HCT116 (cell line): Measurements from ENCODE around the gene ANP32B. TPM values are rescaled to one million over a fixed set of nuclear protein-coding genes. Genes with fewer than 3 reads are reported as not detected.

Source experiments
- ATAC-seq: fragments of 200-7000 bp; cut with Tn5 transposase; 2 replicates; pipeline ENCODE4 v1.9.1; 2020; ENCODE audit warnings: mild to moderate bottlenecking, moderate library complexity
- BruUV-seq: library from RNA; stranded (reverse); fragments of 400-500 nt; replicated peaks from 2 replicates; lab custom pipeline; 2021; lab: Mats Ljungman, UMichigan
- CTCF ChIA-PET: fragments of 300-600 bp; sonication (Branson Sonifier 250); formaldehyde crosslinking; loops from one replicate; lab custom pipeline; 2021; ENCODE audit warnings: antibody characterized with exemption; lab: Charles Lee
- POLR2A ChIA-PET: fragments of 300-600, 350-600 bp; sonication (Branson Sonifier 250); formaldehyde crosslinking; loops from one replicate; lab custom pipeline; 2021; ENCODE audit warnings: antibody characterized with exemption; lab: Charles Lee
- RAD21 ChIA-PET, 2 experiments: fragments of 300-600 bp; sonication (Branson Sonifier 250); formaldehyde crosslinking; loops; one replicate each; lab custom pipeline; 2023; ENCODE audit warnings: low total read pairs in 2 of 2; ENCODE audit not compliant: uncharacterized antibody in 2 of 2, unreplicated experiment in 2 of 2, low non-redundant PET in 1 of 2; lab: Charles Lee
- DNase-seq: peaks from one replicate; pipeline ENCODE4 v3.0.0-alpha.2; 2010; ENCODE audit warnings: low read depth, low spot score
- H2AFZ ChIP-seq: fragments of 200-600 bp; shearing (Covaris generic), sonication (generic); 2 replicates; pipeline ENCODE4 v1.6.1; 2017; ENCODE audit warnings: low read depth, mixed run types, mixed read lengths, antibody characterized with exemption, low read length; ENCODE audit not compliant: poor library complexity, severe bottlenecking
- H3K27ac ChIP-seq: 2 replicates; pipeline ENCODE4 v1.5.1; 2012; ENCODE audit warnings: low read depth, low read length
- H3K27me3 ChIP-seq: fragments of 200-600 bp; sonication (generic); 2 replicates; pipeline ENCODE4 v1.6.1; 2016; ENCODE audit warnings: mixed run types, low read length, mixed read lengths; ENCODE audit not compliant: insufficient read depth
- H3K36me3 ChIP-seq, 2 experiments: fragments of 200-500 bp in 1 of 2; fragments of 200-600 bp in 1 of 2; sonication (Bioruptor generic) in 1 of 2; sonication (generic) in 1 of 2; 2 replicates each; pipeline versions ENCODE4 v1.5.1 to v1.6.1; 2014 to 2016; ENCODE audit warnings: low read length in 2 of 2, inconsistent platforms in 1 of 2, mixed read lengths in 1 of 2, mixed run types in 1 of 2; ENCODE audit not compliant: insufficient read depth in 2 of 2, control insufficient read depth in 1 of 2
- H3K4me1 ChIP-seq, 2 experiments: fragments of 200-600 bp in 1 of 2; sonication (generic) in 1 of 2; 2 replicates each; pipeline versions ENCODE4 v1.5.1 to v1.6.1; 2012 to 2017; ENCODE audit warnings: low read length in 2 of 2, inconsistent platforms in 1 of 2, mild to moderate bottlenecking in 1 of 2, mixed read lengths in 1 of 2, mixed run types in 1 of 2, moderate library complexity in 1 of 2; ENCODE audit not compliant: insufficient read depth in 2 of 2, control insufficient read depth in 1 of 2
- H3K4me2 ChIP-seq: fragments of 200-600 bp; sonication (generic); 2 replicates; pipeline ENCODE4 v1.6.1; 2017; ENCODE audit warnings: mixed run types, low read length, mixed read lengths
- H3K4me3 ChIP-seq, 2 experiments: fragments of 200-600 bp in 1 of 2; sonication (generic) in 1 of 2; replicated peaks in 1 of 2; 2 replicates each; pipeline ENCODE4 v1.5.1; 2011 to 2016; ENCODE audit warnings: low read length in 2 of 2, control low read depth in 1 of 2, low read depth in 1 of 2, mild to moderate bottlenecking in 1 of 2, mixed read lengths in 1 of 2, mixed run types in 1 of 2
- H3K79me2 ChIP-seq: fragments of 200-600 bp; sonication (generic); 2 replicates; pipeline ENCODE4 v1.6.1; 2017; ENCODE audit warnings: mild to moderate bottlenecking, mixed run types, low read length, moderate library complexity, mixed read lengths; ENCODE audit not compliant: insufficient read depth
- H3K9ac ChIP-seq: fragments of 200-600 bp; sonication (generic); 2 replicates; pipeline ENCODE4 v1.6.1; 2016; ENCODE audit warnings: low read length, mixed read lengths
- H3K9me2 ChIP-seq: fragments of 200-600 bp; sonication (generic), shearing (Covaris generic); 2 replicates; pipeline ENCODE4 v1.6.1; 2017; ENCODE audit warnings: mixed run types, mild to moderate bottlenecking, moderate library complexity; ENCODE audit not compliant: insufficient read depth
- H3K9me3 ChIP-seq, 2 experiments: fragments of 200-500 bp in 1 of 2; fragments of 200-600 bp in 1 of 2; sonication (Bioruptor generic) in 1 of 2; sonication (generic) in 1 of 2; 2 replicates each; pipeline ENCODE4 v1.6.1; 2014 to 2017; ENCODE audit warnings: low read length in 2 of 2, mixed read lengths in 2 of 2, inconsistent platforms in 1 of 2, low read depth in 1 of 2, mild to moderate bottlenecking in 1 of 2, mixed run types in 1 of 2, moderate library complexity in 1 of 2; ENCODE audit not compliant: control insufficient read depth in 1 of 2, insufficient read depth in 1 of 2
- H4K20me1 ChIP-seq: fragments of 200-600 bp; sonication (generic), shearing (Covaris generic); 2 replicates; pipeline ENCODE4 v1.6.1; 2017; ENCODE audit warnings: mixed run types, mild to moderate bottlenecking, moderate library complexity; ENCODE audit not compliant: insufficient read depth
- CBX3 ChIP-seq: IDR thresholded peaks from 2 replicates; pipeline ENCODE4 v1.6.1; 2012; ENCODE audit warnings: low read depth
- POLR2AphosphoS5 ChIP-seq: IDR thresholded peaks from 2 replicates; pipeline ENCODE4 v1.6.1; 2011; ENCODE audit warnings: mild to moderate bottlenecking, low read depth, low read length, moderate library complexity
- TCF7L2 ChIP-seq: IDR thresholded peaks from 2 replicates; pipeline ENCODE4 v1.7.0; 2011; ENCODE audit warnings: borderline replicate concordance, inconsistent platforms; ENCODE audit not compliant: insufficient read depth, insufficient read length; ENCODE audit errors: extremely low read depth
- intact Hi-C: fragments of 100-400 bp; cut with micrococcal nuclease; formaldehyde crosslinking; loops from 2 replicates; pipeline ENCODE4 v1.10.0; 2022
- total RNA-seq: library from RNA; stranded (reverse); gene quantifications from one replicate; pipeline ENCODE4 v1.2.1, GENCODE V29; 2021; ENCODE audit not compliant: unreplicated experiment
- TF ChIP-seq, protein P1 (sequence below): IDR thresholded peaks from 2 replicates; pipeline ENCODE4 v1.6.1; 2012; ENCODE audit warnings: low read depth
- TF ChIP-seq, protein P2 (sequence below): IDR thresholded peaks from 2 replicates; pipeline ENCODE4 v1.6.1; 2011; ENCODE audit warnings: mild to moderate bottlenecking, low read length, moderate library complexity; ENCODE audit not compliant: insufficient replicate concordance; ENCODE audit errors: extremely low read depth

Gene ANP32B
- total RNA-seq, 1 experiment from 2014 or later: 206 TPM

DNA sequence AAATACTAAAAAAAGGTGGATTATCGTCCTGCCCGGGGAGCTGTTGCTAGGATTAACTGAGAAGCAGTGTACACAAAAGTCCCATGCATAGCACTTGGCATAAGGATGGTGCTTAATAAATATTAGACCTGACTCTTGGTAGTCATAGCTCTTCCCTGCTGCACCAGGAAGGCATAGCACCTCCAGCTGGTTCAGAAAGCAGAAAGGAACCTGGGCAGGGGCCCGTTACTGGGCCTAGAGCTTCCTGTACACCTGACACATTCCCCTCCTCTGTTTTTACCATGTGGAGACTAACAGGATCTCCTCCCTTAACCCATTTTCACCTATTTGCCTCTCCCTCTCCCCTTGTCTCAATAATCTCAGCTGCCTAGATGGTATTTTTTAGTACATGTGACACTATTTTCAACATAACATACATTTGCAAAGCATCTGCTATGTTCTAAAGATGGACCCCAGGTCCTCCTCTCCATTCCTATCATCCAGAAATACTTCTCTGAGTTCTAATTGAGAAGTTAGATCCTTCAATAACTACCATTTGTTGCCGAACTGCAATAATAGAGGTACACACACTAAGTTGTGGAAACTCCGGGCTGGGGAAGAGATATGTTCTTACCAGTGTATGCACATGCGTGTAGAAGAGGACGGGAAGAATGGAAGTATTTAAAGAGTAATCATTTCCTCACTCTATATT lies 3.2 kb upstream of the ANP32B start:
- Histone ChIP-seq H3K27ac (no peak overlapping the region), H3K9me3 (no peaks in the 10 kb centered on the region), H3K9ac (no peak overlapping the region), H2AFZ (no peak overlapping the region), H3K4me1 (peaks cover 0 to 17% of the 10 kb centered on the region in 2 experiments; a peak in 2 of 4 replicates), H3K4me2 (no peak overlapping the region), H4K20me1 (no peaks in the 10 kb centered on the region), H3K9me2 (no peaks in the 10 kb centered on the region), H3K79me2 (peaks cover 13% of the 10 kb centered on the region), H3K4me3 (no peak overlapping the region), H3K36me3 (no peaks in the 10 kb centered on the region)
- no TSS peak for BruUV-seq
- CTCF ChIA-PET: no interaction called here
- DNase-seq (no peak), ATAC-seq (no peak)
- RAD21 ChIA-PET: no interaction called here
- intact Hi-C loops: no loop called here
- POLR2A ChIA-PET: no interaction called here
- TF ChIP-seq, protein P1, sequence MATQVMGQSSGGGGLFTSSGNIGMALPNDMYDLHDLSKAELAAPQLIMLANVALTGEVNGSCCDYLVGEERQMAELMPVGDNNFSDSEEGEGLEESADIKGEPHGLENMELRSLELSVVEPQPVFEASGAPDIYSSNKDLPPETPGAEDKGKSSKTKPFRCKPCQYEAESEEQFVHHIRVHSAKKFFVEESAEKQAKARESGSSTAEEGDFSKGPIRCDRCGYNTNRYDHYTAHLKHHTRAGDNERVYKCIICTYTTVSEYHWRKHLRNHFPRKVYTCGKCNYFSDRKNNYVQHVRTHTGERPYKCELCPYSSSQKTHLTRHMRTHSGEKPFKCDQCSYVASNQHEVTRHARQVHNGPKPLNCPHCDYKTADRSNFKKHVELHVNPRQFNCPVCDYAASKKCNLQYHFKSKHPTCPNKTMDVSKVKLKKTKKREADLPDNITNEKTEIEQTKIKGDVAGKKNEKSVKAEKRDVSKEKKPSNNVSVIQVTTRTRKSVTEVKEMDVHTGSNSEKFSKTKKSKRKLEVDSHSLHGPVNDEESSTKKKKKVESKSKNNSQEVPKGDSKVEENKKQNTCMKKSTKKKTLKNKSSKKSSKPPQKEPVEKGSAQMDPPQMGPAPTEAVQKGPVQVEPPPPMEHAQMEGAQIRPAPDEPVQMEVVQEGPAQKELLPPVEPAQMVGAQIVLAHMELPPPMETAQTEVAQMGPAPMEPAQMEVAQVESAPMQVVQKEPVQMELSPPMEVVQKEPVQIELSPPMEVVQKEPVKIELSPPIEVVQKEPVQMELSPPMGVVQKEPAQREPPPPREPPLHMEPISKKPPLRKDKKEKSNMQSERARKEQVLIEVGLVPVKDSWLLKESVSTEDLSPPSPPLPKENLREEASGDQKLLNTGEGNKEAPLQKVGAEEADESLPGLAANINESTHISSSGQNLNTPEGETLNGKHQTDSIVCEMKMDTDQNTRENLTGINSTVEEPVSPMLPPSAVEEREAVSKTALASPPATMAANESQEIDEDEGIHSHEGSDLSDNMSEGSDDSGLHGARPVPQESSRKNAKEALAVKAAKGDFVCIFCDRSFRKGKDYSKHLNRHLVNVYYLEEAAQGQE: no peak
- no peak for TF ChIP-seq TCF7L2
- TF ChIP-seq POLR2AphosphoS5: no peak
- no peak for TF ChIP-seq CBX3
- TF ChIP-seq, protein P2, sequence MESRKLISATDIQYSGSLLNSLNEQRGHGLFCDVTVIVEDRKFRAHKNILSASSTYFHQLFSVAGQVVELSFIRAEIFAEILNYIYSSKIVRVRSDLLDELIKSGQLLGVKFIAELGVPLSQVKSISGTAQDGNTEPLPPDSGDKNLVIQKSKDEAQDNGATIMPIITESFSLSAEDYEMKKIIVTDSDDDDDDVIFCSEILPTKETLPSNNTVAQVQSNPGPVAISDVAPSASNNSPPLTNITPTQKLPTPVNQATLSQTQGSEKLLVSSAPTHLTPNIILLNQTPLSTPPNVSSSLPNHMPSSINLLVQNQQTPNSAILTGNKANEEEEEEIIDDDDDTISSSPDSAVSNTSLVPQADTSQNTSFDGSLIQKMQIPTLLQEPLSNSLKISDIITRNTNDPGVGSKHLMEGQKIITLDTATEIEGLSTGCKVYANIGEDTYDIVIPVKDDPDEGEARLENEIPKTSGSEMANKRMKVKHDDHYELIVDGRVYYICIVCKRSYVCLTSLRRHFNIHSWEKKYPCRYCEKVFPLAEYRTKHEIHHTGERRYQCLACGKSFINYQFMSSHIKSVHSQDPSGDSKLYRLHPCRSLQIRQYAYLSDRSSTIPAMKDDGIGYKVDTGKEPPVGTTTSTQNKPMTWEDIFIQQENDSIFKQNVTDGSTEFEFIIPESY: no peak
- TF ChIP-seq, all 23 proteins: peak for 0
- H3K27me3 ChIP-seq: no peaks in the 10 kb centered on the region
